ENCODE measurements around the gene ZC3H12D. TPM values are rescaled to one million over a fixed set of nuclear protein-coding genes. Genes with fewer than 3 reads are reported as not detected.
A peak's percentile ranks its signal among the peaks of the same experiment; 100 is the strongest.
"Not testable (repeated sequence)": the region's sequence is repeated elsewhere in the genome, so short reads cannot be mapped to it uniquely, and the experiment has no call there.

Gene ZC3H12D
- total and polyA plus RNA-seq, 2 donors: 2.3 to 5.8 TPM

- Histone ChIP-seq H3K4me1 (ENCODE audit: control insufficient read depth in 2 of 2, insufficient read depth in 2 of 2, low read length in 2 of 2) (no peaks in the 10 kb centered on the region), H3K36me3 (ENCODE audit: control insufficient read depth in 2 of 2, insufficient read depth in 2 of 2, low read length in 1 of 2) (peaks cover 6 to 10% of the 10 kb centered on the region in 2 donors), H3K4me3 (ENCODE audit: low read length in 2 of 2) (no peak overlapping the region), H3K9me3 (ENCODE audit: control insufficient read depth in 2 of 2, insufficient read depth in 1 of 2, low read length in 1 of 2) (no peaks in the 10 kb centered on the region), H3K27ac (ENCODE audit: low read depth in 1 of 2, low read length in 1 of 2) (no peak overlapping the region), H3K27me3 (ENCODE audit: control insufficient read depth in 2 of 2, insufficient read depth in 1 of 2, low read length in 1 of 2) (no peaks in the 10 kb centered on the region)
- DNase-seq (ENCODE audit: low read depth in 6 of 9, low spot score in 9 of 9): no peak
- WGBS: 98% methylated on average over 3 of the region's 3 CpGs
These were observed 17.0 kb upstream of the ZC3H12D start for GRCh38 chr6:149501768-149502167.

GRCh38 chr6:149501201-149501600 lies 16.4 kb upstream of the ZC3H12D start:
- peaks cover 6 to 10% of the 10 kb centered on the region in 2 donors for H3K36me3 ChIP-seq (ENCODE audit: control insufficient read depth in 2 of 2, insufficient read depth in 2 of 2, low read length in 1 of 2)
- H3K27ac ChIP-seq (ENCODE audit: low read depth in 1 of 2, low read length in 1 of 2): no peak overlapping the region
- 98% methylated on average over 1 of the region's 1 CpG for WGBS

GRCh38 chr6:149500096-149500495 lies 15.3 kb upstream of the ZC3H12D start:
- Histone ChIP-seq H3K27ac (ENCODE audit: low read depth in 1 of 2, low read length in 1 of 2) (no peak overlapping the region), H3K9me3 (ENCODE audit: control insufficient read depth in 2 of 2, insufficient read depth in 1 of 2, low read length in 1 of 2) (no peaks in the 10 kb centered on the region)

More at GRCh38 chr6:149501201-149501600, 16.4 kb upstream of the ZC3H12D start:
- Histone ChIP-seq H3K4me3 (ENCODE audit: low read length in 2 of 2) (no peak overlapping the region), H3K27me3 (ENCODE audit: control insufficient read depth in 2 of 2, insufficient read depth in 1 of 2, low read length in 1 of 2) (no peaks in the 10 kb centered on the region), H3K9me3 (ENCODE audit: control insufficient read depth in 2 of 2, insufficient read depth in 1 of 2, low read length in 1 of 2) (no peaks in the 10 kb centered on the region), H3K4me1 (ENCODE audit: control insufficient read depth in 2 of 2, insufficient read depth in 2 of 2, low read length in 2 of 2) (no peaks in the 10 kb centered on the region)
- no peak for DNase-seq (ENCODE audit: low read depth in 6 of 9, low spot score in 9 of 9)

GRCh38 chr6:149499066-149499465 lies 14.3 kb upstream of the ZC3H12D start:
- Histone ChIP-seq H3K27ac (ENCODE audit: low read depth in 1 of 2, low read length in 1 of 2) (no peak overlapping the region), H3K9me3 (ENCODE audit: control insufficient read depth in 2 of 2, insufficient read depth in 1 of 2, low read length in 1 of 2) (no peaks in the 10 kb centered on the region)
- DNase-seq (ENCODE audit: low read depth in 6 of 9, low spot score in 9 of 9): no peak

More at GRCh38 chr6:149500096-149500495, 15.3 kb upstream of the ZC3H12D start:
- 97% methylated on average over 1 of the region's 1 CpG for WGBS
- no peaks in the 10 kb centered on the region for H3K4me1 ChIP-seq (ENCODE audit: control insufficient read depth in 2 of 2, insufficient read depth in 2 of 2, low read length in 2 of 2)
- DNase-seq (ENCODE audit: low read depth in 6 of 9, low spot score in 9 of 9): no peak
- H3K36me3 ChIP-seq (ENCODE audit: control insufficient read depth in 2 of 2, insufficient read depth in 2 of 2, low read length in 1 of 2): peaks cover 5 to 6% of the 10 kb centered on the region in 2 donors
- H3K27me3 ChIP-seq (ENCODE audit: control insufficient read depth in 2 of 2, insufficient read depth in 1 of 2, low read length in 1 of 2): no peaks in the 10 kb centered on the region
- H3K4me3 ChIP-seq (ENCODE audit: low read length in 2 of 2): no peak overlapping the region

GRCh38 chr6:149497365-149497764 lies 12.6 kb upstream of the ZC3H12D start:
- H3K36me3 ChIP-seq (ENCODE audit: control insufficient read depth in 2 of 2, insufficient read depth in 2 of 2, low read length in 1 of 2): no peaks in the 10 kb centered on the region
- H3K27ac ChIP-seq (ENCODE audit: low read depth in 1 of 2, low read length in 1 of 2): no peak overlapping the region
- H3K27me3 ChIP-seq (ENCODE audit: control insufficient read depth in 2 of 2, insufficient read depth in 1 of 2, low read length in 1 of 2): no peaks in the 10 kb centered on the region
- no peaks in the 10 kb centered on the region for H3K9me3 ChIP-seq (ENCODE audit: control insufficient read depth in 2 of 2, insufficient read depth in 1 of 2, low read length in 1 of 2)
- no peak overlapping the region for H3K4me3 ChIP-seq (ENCODE audit: low read length in 2 of 2)
- 97% methylated on average over 2 of the region's 2 CpGs for WGBS
- H3K4me1 ChIP-seq (ENCODE audit: control insufficient read depth in 2 of 2, insufficient read depth in 2 of 2, low read length in 2 of 2): no peaks in the 10 kb centered on the region
- DNase-seq (ENCODE audit: low read depth in 6 of 9, low spot score in 9 of 9): no peak

More at GRCh38 chr6:149499066-149499465, 14.3 kb upstream of the ZC3H12D start:
- Histone ChIP-seq H3K4me3 (ENCODE audit: low read length in 2 of 2) (no peak overlapping the region), H3K4me1 (ENCODE audit: control insufficient read depth in 2 of 2, insufficient read depth in 2 of 2, low read length in 2 of 2) (no peaks in the 10 kb centered on the region), H3K27me3 (ENCODE audit: control insufficient read depth in 2 of 2, insufficient read depth in 1 of 2, low read length in 1 of 2) (no peaks in the 10 kb centered on the region), H3K36me3 (ENCODE audit: control insufficient read depth in 2 of 2, insufficient read depth in 2 of 2, low read length in 1 of 2) (peaks cover 5 to 6% of the 10 kb centered on the region in 2 donors)
- WGBS: 97% methylated on average over 3 of the region's 3 CpGs

GRCh38 chr6:149496597-149496996 lies 11.8 kb upstream of the ZC3H12D start:
- not testable (repeated sequence) for H3K4me3 ChIP-seq (ENCODE audit: low read length in 2 of 2); H3K9me3 ChIP-seq (ENCODE audit: control insufficient read depth in 2 of 2, insufficient read depth in 1 of 2, low read length in 1 of 2); H3K36me3 ChIP-seq (ENCODE audit: control insufficient read depth in 2 of 2, insufficient read depth in 2 of 2, low read length in 1 of 2); DNase-seq (ENCODE audit: low read depth in 6 of 9, low spot score in 9 of 9); H3K27ac ChIP-seq (ENCODE audit: low read depth in 1 of 2, low read length in 1 of 2); H3K27me3 ChIP-seq (ENCODE audit: control insufficient read depth in 2 of 2, insufficient read depth in 1 of 2, low read length in 1 of 2); H3K4me1 ChIP-seq (ENCODE audit: control insufficient read depth in 2 of 2, insufficient read depth in 2 of 2, low read length in 2 of 2)
- 94% methylated on average over 6 of the region's 6 CpGs for WGBS

GRCh38 chr6:149495349-149496016 lies 10.7 kb upstream of the ZC3H12D start:
- not testable (repeated sequence) for H3K4me3 ChIP-seq (ENCODE audit: low read length in 2 of 2); H3K36me3 ChIP-seq (ENCODE audit: control insufficient read depth in 2 of 2, insufficient read depth in 2 of 2, low read length in 1 of 2); H3K4me1 ChIP-seq (ENCODE audit: control insufficient read depth in 2 of 2, insufficient read depth in 2 of 2, low read length in 2 of 2); DNase-seq (ENCODE audit: low read depth in 6 of 9, low spot score in 9 of 9); H3K9me3 ChIP-seq (ENCODE audit: control insufficient read depth in 2 of 2, insufficient read depth in 1 of 2, low read length in 1 of 2); H3K27me3 ChIP-seq (ENCODE audit: control insufficient read depth in 2 of 2, insufficient read depth in 1 of 2, low read length in 1 of 2)
- peak overlapping the region; percentile 46 to 73 for H3K27ac ChIP-seq (ENCODE audit: low read depth in 1 of 2, low read length in 1 of 2)
- 94% methylated on average over 11 of the region's 11 CpGs for WGBS

- H3K9me3 ChIP-seq (ENCODE audit: control insufficient read depth in 2 of 2, insufficient read depth in 1 of 2, low read length in 1 of 2); H3K4me3 ChIP-seq (ENCODE audit: low read length in 2 of 2); H3K27me3 ChIP-seq (ENCODE audit: control insufficient read depth in 2 of 2, insufficient read depth in 1 of 2, low read length in 1 of 2); H3K4me1 ChIP-seq (ENCODE audit: control insufficient read depth in 2 of 2, insufficient read depth in 2 of 2, low read length in 2 of 2); H3K36me3 ChIP-seq (ENCODE audit: control insufficient read depth in 2 of 2, insufficient read depth in 2 of 2, low read length in 1 of 2): not testable (repeated sequence)
- peak overlapping the region in 1 of 2 donors; percentile 73 for H3K27ac ChIP-seq (ENCODE audit: low read depth in 1 of 2, low read length in 1 of 2)
- WGBS: 90% methylated on average over 4 of the region's 4 CpGs
- DNase-seq (ENCODE audit: low read depth in 6 of 9, low spot score in 9 of 9): peak in 1 of 9 donors; percentile 62
These were observed 10.0 kb upstream of the ZC3H12D start for GRCh38 chr6:149494810-149495209.

- H3K36me3 ChIP-seq (ENCODE audit: control insufficient read depth in 2 of 2, insufficient read depth in 2 of 2, low read length in 1 of 2): no peaks in the 10 kb centered on the region
- H3K4me3 ChIP-seq (ENCODE audit: low read length in 2 of 2): no peak overlapping the region
- peak overlapping the region in 1 of 2 donors; percentile 68 for H3K27ac ChIP-seq (ENCODE audit: low read depth in 1 of 2, low read length in 1 of 2)
- H3K9me3 ChIP-seq (ENCODE audit: control insufficient read depth in 2 of 2, insufficient read depth in 1 of 2, low read length in 1 of 2): no peaks in the 10 kb centered on the region
- no peaks in the 10 kb centered on the region for H3K27me3 ChIP-seq (ENCODE audit: control insufficient read depth in 2 of 2, insufficient read depth in 1 of 2, low read length in 1 of 2)
- WGBS: 95% methylated on average over 7 of the region's 7 CpGs
- DNase-seq (ENCODE audit: low read depth in 6 of 9, low spot score in 9 of 9): peak in 1 of 9 donors; percentile 33
- no peaks in the 10 kb centered on the region for H3K4me1 ChIP-seq (ENCODE audit: control insufficient read depth in 2 of 2, insufficient read depth in 2 of 2, low read length in 2 of 2)
These were observed 9.0 kb upstream of the ZC3H12D start for GRCh38 chr6:149493761-149494320.

Measured in thymus (tissue), 11 donors.